NCI-H446 (cell line): ENCODE results near the gene PARS2.

ENCODE experiments used
- DNase-seq, 2 experiments: peaks; one replicate each; lab custom pipeline; 2025; lab: John Stamatoyannopoulos, UW

Gene PARS2

DNA sequence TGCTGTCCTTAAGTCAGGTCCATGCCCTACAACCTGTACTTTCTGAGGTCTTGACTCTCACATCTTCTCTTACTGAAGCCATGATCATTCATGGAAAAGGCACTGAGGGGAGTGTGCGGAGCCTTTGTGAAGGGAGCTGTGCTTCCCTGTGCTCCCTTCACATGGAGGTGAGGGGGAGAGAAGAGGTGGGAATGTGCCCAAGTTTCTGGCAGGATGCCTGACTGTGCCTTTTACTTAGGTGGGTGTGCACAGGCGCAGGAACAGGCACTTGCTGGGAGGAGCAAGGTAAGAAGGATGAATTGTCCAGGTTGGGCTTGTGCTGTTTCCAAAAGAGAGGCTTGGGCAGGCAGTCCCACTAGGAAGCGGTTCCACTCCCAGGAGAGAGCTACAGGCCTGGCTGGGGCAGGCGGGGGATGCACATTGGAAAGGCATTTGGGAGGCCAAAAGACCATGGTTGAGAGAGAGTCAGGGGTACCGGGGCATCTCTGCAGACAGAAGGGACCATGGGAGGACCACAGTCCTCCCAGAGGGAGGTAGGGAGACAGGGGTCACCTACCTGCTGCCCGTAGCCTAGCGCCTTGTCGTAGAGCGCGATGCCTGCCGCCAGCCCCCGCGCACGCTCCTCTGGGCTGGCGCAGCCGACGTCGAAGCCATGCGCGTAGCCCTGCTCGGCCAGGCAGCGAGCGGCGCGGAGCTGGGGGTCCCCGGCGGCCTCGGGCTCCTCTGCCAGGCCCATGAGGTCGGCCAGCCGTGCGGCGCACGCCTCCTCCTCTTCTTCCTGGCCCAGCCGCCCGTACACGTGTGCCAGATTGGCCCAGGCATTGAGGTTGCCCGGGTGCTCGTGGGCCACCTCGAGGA is 35.9 kb upstream of the PARS2 start:
- no peak for DNase-seq

DNA sequence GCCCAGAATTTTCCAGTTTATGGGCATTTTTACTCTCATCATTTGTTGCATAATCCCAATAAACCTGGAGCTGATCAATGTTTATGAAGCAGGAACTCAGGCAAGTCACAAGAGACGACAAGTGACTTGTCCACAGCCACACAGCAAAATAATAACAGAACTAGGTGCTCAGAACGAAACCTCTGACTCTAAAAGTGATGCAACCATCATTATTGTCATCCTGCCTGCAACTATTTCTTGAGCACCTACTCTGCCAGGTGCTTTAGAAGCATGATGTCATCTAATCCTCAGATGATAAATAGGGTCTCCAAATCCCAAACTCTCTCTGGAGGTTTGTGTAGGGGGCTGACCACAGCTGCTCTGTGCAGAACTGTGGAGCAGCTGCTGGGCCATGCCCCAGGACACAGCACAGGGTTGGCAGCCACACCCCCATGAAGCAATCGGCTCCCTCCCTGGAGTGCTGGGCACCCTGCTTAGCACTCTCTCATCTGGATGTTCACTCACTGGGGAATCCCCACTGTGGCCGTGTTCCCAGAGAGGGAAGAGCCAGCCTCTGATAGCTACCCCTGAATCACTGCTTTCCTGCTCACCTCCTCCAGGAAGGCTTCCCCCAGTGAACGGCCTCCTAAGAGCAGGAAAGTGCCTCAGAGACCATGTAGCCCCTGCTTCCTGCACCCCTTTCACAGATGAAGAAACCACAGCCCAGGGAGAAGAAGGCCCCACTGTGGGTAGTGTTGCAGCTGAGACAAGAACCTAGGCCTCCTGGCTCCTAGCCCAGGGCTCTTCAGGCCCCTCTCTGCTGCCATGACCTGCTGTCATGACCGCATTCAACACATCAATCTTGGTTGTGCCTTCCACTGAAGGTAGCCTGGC is 34.7 kb upstream of the PARS2 start:
- DNase-seq = no peak

DNA sequence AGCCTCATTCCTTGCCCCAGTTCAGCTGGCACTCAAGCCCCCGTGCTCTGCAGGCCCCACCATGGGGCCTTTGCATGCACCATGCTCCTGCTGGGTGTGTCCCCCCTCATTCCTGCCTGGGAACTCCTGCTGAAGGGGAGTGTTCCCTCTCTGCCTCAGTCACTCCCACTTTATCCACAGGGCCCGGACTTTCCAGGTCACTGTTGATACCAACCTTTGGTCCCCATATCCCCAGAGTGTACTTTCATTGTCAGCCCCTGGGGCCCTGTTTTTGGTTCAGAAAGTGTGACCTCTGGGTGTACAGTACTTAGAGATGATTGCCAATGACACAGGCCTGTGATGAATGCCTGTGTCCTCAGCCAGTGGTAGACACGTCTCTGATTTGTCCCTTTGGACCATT is 33.9 kb upstream of the PARS2 start:
- DNase-seq = no peak

- no peak for DNase-seq
Observed at GRCh38 chr1:54796902-54797301, 32.6 kb upstream of the PARS2 start.

DNA sequence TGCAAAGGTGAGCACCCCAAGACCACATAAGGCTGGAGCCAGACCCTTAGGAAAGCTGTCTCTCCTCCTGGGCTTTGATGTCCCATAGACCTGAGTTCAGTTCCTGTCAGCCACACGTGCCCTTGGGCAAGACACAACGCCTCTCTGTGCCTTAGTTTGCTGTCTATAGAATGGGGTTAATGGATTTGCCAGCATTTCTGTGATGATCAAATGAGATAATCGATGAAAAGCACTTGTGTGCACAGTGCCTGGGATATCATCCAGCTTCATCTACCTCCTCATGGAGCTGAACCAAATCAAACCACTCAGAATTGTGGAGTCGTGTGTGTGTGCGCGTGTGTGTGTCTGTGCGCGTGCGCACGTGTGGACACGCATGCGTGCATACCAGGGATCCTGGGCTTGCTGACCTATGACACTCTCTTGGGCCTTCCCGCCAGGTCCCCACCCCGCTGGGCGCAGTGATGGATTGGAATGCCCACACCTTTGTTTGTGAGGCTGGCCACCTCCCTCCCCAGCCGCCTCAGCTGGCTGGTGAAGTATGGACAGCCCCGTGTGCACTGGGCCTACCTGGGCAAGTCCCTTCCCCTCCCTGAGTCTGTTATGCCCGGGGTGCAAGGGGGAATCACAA is 31.6 kb upstream of the PARS2 start:
- no peak for DNase-seq

- DNase-seq = no peak
Observed at GRCh38 chr1:54795356-54795665, 31.0 kb upstream of the PARS2 start.

DNA sequence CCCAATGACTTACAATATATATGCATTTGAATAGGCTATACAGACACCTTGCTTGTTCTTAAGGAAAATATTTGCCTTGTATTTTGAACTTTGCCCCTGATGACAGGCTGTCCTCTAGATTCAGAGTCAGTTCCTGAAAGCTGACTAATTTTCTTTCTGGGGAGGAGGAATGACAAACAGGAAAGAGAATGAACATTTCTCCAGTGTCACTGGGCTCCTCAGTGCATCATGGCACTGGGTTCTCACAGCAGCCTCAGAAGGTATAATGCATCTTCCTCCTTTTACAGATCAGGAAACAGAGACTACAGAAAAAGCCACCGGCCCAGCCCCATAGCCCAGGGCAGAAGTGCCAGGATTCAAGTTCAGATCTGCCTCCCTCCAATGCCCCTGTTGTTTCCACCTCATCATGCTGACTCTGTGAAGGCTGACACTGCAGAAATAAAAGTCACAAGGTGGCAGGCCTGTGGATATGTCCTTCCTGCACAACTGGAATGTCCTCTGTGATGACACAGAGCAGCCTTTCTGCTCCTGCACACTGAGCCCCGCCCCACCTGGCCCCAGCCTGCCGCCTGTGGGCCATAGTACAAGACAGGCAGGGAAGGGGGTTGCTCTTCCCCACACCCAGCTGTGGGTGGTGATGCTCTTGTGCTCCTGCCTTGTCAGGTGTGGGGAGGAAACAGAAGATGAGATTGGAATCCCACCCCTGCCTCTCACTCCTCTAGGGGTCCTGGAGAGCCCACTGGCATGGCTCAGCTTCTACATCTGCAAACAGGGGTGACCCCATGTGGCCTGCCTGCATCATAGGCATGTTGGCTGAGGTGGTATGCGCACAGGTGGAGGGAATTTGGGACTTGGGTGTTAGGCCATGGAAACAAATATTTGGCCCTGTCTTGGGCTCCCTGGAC is 30.4 kb upstream of the PARS2 start:
- DNase-seq = no peak

GRCh38 chr1:54792686-54793282 is 28.5 kb upstream of the PARS2 start:
- DNase-seq = peak in 1 of 2 experiments; percentile 67

DNA sequence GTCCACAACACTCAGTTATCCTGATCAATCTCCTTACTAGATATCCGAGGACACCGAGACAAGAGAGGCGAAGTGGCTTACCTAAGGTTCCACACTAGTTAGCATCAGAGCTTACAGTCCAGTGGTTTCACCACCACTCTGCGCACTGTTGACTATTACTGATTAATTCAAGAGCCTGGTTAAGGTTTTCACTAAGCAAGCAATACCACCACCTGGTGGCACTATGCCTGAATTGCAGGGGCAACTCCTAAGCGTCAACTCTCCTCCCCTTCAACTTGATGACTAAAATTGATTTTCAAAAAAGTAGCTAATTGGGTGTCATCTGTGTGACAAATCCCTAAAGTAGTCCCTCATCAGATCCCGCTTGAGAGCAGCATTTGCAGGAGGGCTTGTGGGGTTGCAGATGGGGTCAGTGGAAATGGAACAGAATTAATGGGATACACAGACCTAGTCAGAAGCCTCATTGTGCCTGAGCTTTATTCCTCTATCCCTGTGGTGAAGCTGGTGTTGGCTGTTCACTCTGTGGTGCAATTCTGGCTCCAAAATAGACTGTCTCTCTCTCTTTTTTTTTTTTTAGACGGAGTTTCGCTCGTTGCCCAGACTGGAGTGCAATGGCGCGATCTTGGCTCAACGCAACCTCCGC is 27.7 kb upstream of the PARS2 start:
- peak; percentile 32 to 76 for DNase-seq

GRCh38 chr1:54788459-54788858 is 24.1 kb upstream of the PARS2 start:
- DNase-seq = no peak

DNA sequence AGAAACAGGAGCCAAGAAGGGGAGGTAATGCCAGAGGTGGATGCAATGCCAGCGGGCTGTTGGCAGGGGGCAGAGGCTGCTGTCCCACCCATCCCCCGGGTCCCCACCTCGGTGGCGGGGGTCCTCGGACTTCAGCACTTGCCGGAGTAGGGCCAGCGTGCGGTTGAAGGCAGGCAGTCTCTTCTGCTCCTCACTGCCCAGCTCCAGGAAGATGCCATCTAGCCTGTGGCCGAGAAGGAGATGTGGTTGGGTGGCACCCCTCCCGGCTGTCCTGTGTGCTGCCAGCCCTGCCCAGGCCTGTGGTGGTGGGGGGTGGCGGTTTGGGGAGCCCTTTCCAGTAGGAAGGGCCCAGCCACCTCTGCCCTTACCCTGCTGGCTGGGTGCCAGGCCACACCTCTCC is 23.3 kb upstream of the PARS2 start:
- no peak for DNase-seq

DNA sequence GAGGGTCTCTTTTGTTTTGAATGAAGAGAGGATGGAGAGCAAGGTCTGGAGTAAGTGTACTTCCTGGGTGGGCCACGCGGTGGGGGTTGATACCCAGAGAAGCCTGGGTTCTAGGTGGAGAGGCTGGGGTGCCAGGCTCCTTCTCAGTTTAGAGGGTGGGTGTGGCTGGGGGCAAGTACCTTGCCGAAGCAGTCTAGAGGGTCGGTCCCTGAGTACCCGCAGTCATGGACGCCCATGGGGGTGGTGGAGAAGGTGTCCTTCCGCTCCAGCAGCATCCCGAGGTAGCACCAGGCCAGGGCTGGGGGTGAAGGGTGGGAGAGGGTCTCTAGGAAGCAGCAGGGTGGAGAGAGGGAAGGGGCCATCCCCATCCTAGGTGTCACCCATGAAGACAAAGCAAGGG is 22.5 kb upstream of the PARS2 start:
- no peak for DNase-seq

GRCh38 chr1:54784066-54784465 is 19.7 kb upstream of the PARS2 start:
- no peak for DNase-seq

DNA sequence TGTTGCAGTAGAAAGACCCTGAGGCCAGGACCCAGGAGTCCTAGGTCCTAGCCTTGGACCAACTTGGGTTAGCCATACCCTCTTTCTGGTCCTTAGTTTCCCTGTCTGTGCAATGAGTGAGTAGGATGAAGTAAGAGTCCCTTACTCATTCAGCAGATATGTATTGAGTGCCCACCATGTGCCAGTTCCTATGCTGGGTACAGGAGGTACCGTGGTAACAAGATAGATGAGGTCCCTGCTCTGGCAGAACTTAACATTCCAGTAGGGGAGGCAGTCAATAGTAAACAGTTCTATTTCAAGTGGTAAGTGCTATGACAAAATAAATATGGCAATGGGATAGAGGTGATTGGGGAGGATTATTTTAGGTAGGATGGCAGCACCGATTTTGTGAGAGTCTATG is 18.3 kb upstream of the PARS2 start:
- DNase-seq = no peak

DNA sequence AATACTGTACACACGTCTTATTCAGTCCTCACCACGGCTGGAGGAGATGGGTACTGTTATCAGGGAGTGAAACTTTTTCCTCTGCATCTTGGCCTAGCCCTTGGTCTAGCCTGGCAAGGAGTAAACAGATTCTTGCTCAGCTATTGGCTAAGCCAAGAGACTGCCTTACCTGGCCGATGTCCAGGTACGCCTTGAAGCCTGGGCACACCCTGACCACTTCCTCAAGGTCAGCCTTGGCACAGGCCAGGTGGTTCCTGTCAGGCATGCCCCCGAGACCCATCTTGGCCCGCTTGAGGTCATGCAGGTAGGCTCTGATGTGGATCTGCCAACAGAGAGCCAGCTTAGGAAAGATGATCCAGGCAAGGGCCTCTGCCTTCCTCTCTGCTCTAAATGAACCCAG is 17.8 kb upstream of the PARS2 start:
- DNase-seq = no peak

GRCh38 chr1:54781023-54781723 is 16.9 kb upstream of the PARS2 start:
- no peak for DNase-seq

DNA sequence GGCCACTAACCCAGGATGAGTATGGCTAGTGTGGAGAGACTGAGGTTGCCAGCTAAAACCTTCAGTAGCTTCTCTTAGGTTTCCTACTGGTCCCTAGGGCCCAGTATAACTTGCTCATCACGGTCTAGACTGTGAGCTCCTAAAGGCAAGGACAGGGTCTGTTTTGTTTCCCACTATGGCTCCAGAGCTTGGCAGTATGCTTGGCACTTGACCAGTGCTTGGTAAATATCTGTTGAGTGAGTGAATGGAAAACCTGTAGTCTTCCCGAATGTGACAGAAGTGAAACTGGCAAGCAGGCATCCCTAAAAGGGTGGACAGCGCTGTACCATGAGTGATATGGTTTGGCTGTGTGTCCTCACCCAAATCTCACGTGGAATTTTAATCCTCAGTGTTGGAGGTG is 13.1 kb upstream of the PARS2 start:
- DNase-seq = peak in 1 of 2 experiments; percentile 22

DNA sequence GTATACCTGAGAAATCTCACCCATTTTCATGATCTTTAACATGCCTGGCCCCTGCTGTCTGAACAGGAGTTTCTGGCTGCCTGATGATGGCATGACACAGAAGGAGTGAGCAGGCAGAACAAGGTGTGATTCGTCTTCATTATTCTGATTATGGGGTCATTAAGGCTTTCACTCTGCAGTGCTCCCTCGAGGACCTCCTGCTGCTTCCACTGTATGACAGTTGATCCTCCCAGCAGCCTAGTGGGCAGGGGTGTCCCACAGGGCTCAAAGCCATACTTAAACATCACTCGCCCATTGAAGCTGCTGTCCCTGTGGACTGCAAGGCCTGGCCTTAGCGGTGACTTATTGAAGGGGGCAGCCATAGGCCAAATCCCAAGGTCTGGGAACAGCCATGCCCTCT is 12.7 kb upstream of the PARS2 start:
- no peak for DNase-seq

GRCh38 chr1:54775828-54776721 is 11.8 kb upstream of the PARS2 start:
- DNase-seq = peak; percentile 29 to 41
